H1 (cell line): ENCODE measurements around the gene FAM114A2.

Source experiments
- CTCF ChIP-seq, 3 experiments: IDR thresholded peaks; 1 replicate in 2 of 3; 2 replicates in 1 of 3; pipeline versions ENCODE4 v1.5.1 to v1.6.1; 2011; ENCODE audit warnings: low read length in 3 of 3, mild to moderate bottlenecking in 3 of 3, inconsistent platforms in 2 of 3, low read depth in 1 of 3, moderate library complexity in 1 of 3; ENCODE audit not compliant: insufficient read depth in 1 of 3; ENCODE audit errors: control extremely low read depth in 1 of 3
- ZNF274 ChIP-seq: IDR thresholded peaks from 2 replicates; pipeline ENCODE4 v1.7.0; 2012; ENCODE audit warnings: low read length, borderline replicate concordance; ENCODE audit errors: extremely low read depth
- TF ChIP-seq, protein P1 (sequence below): IDR thresholded peaks from 2 replicates; pipeline ENCODE4 v1.6.1; 2011; ENCODE audit warnings: low read depth, mild to moderate bottlenecking, low read length; ENCODE audit not compliant: insufficient read depth

DNA sequence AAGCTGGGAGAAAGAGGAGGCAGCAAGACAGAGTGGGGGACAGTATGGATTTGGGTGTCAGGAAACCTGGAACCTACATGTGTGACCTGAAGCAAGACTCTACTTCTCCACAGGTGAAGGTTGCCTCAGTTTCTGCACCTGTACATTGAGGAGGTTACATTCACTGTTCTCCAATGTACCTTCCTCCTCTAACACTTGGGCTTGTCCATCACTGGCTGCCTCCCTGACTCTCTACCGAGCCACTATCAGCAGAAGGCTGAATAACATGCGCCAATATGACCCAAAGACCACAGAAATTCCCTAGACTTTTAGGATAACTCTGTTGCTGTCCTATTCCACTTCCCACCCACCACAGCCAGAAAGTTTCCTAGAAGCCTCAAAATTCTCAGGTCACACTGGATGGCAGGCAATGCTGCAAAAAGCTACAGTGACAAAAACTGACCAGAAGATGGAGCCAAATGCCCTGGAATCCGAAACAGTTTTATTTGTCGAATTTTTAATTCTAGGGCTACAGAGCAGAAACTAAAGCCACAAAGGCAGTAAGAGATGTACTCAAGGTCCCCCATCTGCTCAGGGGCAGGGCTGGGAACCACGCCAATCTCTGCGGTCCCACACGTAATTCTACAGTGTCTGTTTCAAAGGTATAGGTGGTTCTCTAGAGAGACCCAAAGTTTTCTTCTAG is 64.4 kb downstream of the FAM114A2 start:
- TF ChIP-seq CTCF (IDR thresholded peaks at IDR 0.05; ENCODE audit: control extremely low read depth in 1 of 3, insufficient read depth in 1 of 3, low read depth in 1 of 3, low read length in 3 of 3) (peak in 2 of 3 experiments; percentile 71 to 74; a peak in 3 of 4 replicates), ZNF274 (no peak)
- TF ChIP-seq, protein P1, sequence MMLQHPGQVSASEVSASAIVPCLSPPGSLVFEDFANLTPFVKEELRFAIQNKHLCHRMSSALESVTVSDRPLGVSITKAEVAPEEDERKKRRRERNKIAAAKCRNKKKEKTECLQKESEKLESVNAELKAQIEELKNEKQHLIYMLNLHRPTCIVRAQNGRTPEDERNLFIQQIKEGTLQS: no peak
